ENCODE results near the gene MON2.

DNA sequence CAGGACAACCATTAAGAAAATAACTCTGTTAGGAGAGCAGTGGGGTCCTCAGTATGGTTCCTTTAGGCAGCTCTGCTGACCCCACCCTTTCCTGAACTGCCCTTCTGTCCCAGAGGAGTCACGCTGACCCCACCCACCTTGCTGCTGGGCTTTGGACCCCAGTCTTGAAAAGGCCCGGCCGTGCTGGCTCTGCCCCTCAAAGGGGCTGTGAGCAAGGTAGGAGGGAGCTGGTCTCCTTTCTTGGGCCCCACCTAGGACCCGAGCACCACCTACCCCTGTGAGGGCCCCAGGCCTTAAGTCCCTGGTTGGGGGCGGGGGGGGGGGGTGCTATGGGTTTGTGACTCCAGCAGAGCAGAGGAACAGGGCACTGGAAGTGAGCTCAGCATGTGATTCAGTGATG, 171.1 kb downstream of the MON2 start:
- TF ChIP-seq, protein P1, sequence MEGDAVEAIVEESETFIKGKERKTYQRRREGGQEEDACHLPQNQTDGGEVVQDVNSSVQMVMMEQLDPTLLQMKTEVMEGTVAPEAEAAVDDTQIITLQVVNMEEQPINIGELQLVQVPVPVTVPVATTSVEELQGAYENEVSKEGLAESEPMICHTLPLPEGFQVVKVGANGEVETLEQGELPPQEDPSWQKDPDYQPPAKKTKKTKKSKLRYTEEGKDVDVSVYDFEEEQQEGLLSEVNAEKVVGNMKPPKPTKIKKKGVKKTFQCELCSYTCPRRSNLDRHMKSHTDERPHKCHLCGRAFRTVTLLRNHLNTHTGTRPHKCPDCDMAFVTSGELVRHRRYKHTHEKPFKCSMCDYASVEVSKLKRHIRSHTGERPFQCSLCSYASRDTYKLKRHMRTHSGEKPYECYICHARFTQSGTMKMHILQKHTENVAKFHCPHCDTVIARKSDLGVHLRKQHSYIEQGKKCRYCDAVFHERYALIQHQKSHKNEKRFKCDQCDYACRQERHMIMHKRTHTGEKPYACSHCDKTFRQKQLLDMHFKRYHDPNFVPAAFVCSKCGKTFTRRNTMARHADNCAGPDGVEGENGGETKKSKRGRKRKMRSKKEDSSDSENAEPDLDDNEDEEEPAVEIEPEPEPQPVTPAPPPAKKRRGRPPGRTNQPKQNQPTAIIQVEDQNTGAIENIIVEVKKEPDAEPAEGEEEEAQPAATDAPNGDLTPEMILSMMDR (conservative IDR thresholded peaks at IDR 0.05 in 1 of 2, IDR thresholded peaks at IDR 0.05 in 1 of 2; ENCODE audit: extremely low read depth in 1 of 2, insufficient read depth in 1 of 2, low read depth in 1 of 2, low read length in 2 of 2), result no peak
- no peak for TF ChIP-seq EZH2 (IDR thresholded peaks at IDR 0.05; ENCODE audit: borderline replicate concordance, low read length)
